Measurements from ENCODE around the gene TENM3. TPM values are rescaled to one million over a fixed set of nuclear protein-coding genes. Genes with fewer than 3 reads are reported as not detected.

The TENM3 gene
- total and polyA plus RNA-seq, 2 experiments from 2014 or later: 16.1 to 70.9 TPM

DNA sequence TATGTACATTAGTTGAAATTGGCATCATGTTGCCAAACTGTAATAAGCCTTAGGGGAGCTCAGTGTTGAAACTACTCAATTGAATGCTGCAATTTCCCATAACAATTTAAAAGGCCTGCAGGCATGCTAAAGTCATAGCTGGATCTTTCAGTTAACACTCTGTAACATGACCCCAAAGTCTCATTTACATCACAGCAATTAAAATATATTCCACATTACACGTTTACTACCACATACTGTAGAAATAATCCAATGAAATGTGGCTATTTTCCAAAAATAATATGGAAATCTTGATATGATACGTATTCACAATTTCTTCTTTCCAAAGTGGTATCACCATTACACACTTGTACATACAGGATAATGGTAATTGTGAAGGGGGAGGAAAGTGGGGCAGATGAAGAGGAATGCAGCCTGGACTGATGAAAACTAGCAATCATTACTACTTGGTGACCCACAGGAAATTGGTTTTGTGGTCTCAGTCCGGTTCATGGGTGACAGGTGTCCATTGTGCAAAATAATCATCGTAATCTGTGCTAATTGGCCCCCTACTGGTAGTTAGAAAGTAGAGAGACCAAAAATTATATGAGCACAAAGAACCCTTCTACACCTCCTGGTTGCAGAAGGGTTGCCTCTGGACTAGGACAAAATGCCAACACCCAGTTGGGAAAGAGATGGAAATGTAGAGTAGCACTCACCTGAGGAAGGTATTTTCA, 63.7 kb downstream of the TENM3 start:
- no peaks in the 10 kb centered on the region for H3K27me3 ChIP-seq
- H2AFZ ChIP-seq: no peak overlapping the region
- H3K9me2 ChIP-seq (replicated peaks; ENCODE audit: insufficient read depth): no peaks in the 10 kb centered on the region
- DNase-seq (ENCODE audit: low spot score): no peak
- H4K20me1 ChIP-seq (ENCODE audit: insufficient read depth, poor library complexity, severe bottlenecking): no peaks in the 10 kb centered on the region
- no peaks in the 10 kb centered on the region for H3K36me3 ChIP-seq (replicated peaks; ENCODE audit: insufficient read depth, low read depth)
- H3K9me3 ChIP-seq (ENCODE audit: low read depth): no peaks in the 10 kb centered on the region
- no peaks in the 10 kb centered on the region for H3K4me1 ChIP-seq (ENCODE audit: insufficient read depth)
- no peak for TF ChIP-seq EZH2phosphoT487 (IDR thresholded peaks at IDR 0.05; ENCODE audit: low read depth, severe bottlenecking, unreplicated experiment)
- TF ChIP-seq EZH2 (IDR thresholded peaks at IDR 0.05; ENCODE audit: borderline replicate concordance): no peak
- TF ChIP-seq, protein P1, sequence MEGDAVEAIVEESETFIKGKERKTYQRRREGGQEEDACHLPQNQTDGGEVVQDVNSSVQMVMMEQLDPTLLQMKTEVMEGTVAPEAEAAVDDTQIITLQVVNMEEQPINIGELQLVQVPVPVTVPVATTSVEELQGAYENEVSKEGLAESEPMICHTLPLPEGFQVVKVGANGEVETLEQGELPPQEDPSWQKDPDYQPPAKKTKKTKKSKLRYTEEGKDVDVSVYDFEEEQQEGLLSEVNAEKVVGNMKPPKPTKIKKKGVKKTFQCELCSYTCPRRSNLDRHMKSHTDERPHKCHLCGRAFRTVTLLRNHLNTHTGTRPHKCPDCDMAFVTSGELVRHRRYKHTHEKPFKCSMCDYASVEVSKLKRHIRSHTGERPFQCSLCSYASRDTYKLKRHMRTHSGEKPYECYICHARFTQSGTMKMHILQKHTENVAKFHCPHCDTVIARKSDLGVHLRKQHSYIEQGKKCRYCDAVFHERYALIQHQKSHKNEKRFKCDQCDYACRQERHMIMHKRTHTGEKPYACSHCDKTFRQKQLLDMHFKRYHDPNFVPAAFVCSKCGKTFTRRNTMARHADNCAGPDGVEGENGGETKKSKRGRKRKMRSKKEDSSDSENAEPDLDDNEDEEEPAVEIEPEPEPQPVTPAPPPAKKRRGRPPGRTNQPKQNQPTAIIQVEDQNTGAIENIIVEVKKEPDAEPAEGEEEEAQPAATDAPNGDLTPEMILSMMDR (IDR thresholded peaks at IDR 0.05; ENCODE audit: poor library complexity): no peak
- H3K4me2 ChIP-seq: no peak overlapping the region
- H3K4me3 ChIP-seq: no peak overlapping the region
- no peaks in the 10 kb centered on the region for H3K79me2 ChIP-seq
- H3K27ac ChIP-seq: no peak overlapping the region
- WGBS (ENCODE audit: low lambda C conversion rate, missing lambda C conversion rate): 88% methylated on average over 4 of the region's 4 CpGs

DNA sequence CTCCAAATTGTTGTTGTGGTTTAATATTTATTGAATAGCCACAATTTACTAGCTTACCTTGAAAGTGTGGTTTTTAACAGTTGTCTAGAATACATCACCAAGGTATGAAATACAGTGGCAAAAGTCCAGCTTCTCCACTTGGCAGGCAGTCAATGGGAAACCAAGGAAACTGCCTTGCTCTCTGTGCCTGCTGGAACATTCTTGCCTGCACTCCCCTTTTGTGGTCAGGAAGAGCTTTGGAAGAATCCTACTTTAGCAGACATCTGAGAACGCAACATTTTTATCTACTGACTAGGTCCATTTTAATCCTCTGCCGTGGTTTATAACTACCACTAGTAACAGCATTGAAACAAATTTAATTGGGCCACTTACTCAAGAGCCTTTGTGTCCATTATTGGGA, 64.5 kb downstream of the TENM3 start:
- Histone ChIP-seq H3K27ac (no peak overlapping the region), H3K9me3 (ENCODE audit: low read depth) (no peaks in the 10 kb centered on the region), H3K36me3 (replicated peaks; ENCODE audit: insufficient read depth, low read depth) (no peaks in the 10 kb centered on the region), H2AFZ (no peak overlapping the region), H4K20me1 (ENCODE audit: insufficient read depth, poor library complexity, severe bottlenecking) (no peaks in the 10 kb centered on the region), H3K4me1 (ENCODE audit: insufficient read depth) (no peaks in the 10 kb centered on the region), H3K27me3 (no peaks in the 10 kb centered on the region), H3K9me2 (replicated peaks; ENCODE audit: insufficient read depth) (no peaks in the 10 kb centered on the region), H3K4me2 (no peak overlapping the region), H3K79me2 (no peaks in the 10 kb centered on the region), H3K4me3 (no peak overlapping the region)
- WGBS (ENCODE audit: low lambda C conversion rate, missing lambda C conversion rate): 47% methylated on average over 2 of the region's 2 CpGs
- TF ChIP-seq EZH2 (IDR thresholded peaks at IDR 0.05; ENCODE audit: borderline replicate concordance) (no peak), EZH2phosphoT487 (IDR thresholded peaks at IDR 0.05; ENCODE audit: low read depth, severe bottlenecking, unreplicated experiment) (no peak)
- TF ChIP-seq, protein P1 (IDR thresholded peaks at IDR 0.05; ENCODE audit: poor library complexity): no peak
- peak; percentile 44 for DNase-seq (ENCODE audit: low spot score)

DNA sequence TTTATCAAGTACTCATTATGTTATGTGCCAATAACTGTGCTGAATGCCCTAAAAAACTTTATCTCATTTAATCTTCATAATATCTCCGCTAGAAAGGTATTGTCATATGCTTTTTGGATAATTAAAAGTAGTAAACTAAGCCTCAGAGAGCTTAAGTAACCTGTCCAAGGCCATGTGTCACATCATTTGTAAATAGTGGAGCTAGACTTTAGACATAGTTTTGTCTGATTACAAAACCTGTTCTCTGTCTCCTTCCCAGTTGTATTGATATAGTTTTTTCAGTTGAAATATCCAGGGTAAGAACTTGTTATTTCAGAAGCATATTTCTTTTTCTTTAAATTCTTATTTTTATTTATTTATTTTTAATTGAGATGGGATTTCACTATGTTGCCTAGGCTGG, 66.7 kb downstream of the TENM3 start:
- no peaks in the 10 kb centered on the region for H4K20me1 ChIP-seq (ENCODE audit: insufficient read depth, poor library complexity, severe bottlenecking)
- TF ChIP-seq, protein P1 (IDR thresholded peaks at IDR 0.05; ENCODE audit: poor library complexity): no peak
- no peaks in the 10 kb centered on the region for H3K27me3 ChIP-seq
- no peak overlapping the region for H3K4me2 ChIP-seq
- H3K4me3 ChIP-seq: no peak overlapping the region
- no peak overlapping the region for H3K27ac ChIP-seq
- H2AFZ ChIP-seq: no peak overlapping the region
- no peaks in the 10 kb centered on the region for H3K9me3 ChIP-seq (ENCODE audit: low read depth)
- no peaks in the 10 kb centered on the region for H3K4me1 ChIP-seq (ENCODE audit: insufficient read depth)
- no peaks in the 10 kb centered on the region for H3K79me2 ChIP-seq
- H3K9me2 ChIP-seq (replicated peaks; ENCODE audit: insufficient read depth): no peaks in the 10 kb centered on the region
- WGBS (ENCODE audit: low lambda C conversion rate, missing lambda C conversion rate): 80% methylated on average over 1 of the region's 1 CpG
- DNase-seq (ENCODE audit: low spot score): no peak
- no peaks in the 10 kb centered on the region for H3K36me3 ChIP-seq (replicated peaks; ENCODE audit: insufficient read depth, low read depth)

Data from hepatocyte (in vitro differentiated cells).